OCI-LY1 (cell line): ENCODE data around the gene TMEM218.

Experiments
- H2AFZ ChIP-seq: fragments of 200-600 bp; sonication (generic), shearing (Covaris generic); 2 replicates; pipeline ENCODE4 v1.6.0; 2014; ENCODE audit warnings: antibody characterized with exemption, mild to moderate bottlenecking, low read length
- H3F3A ChIP-seq: fragments of 200-600 bp; sonication (generic), shearing (Covaris generic); 2 replicates; pipeline ENCODE4 v1.6.0; 2014; ENCODE audit warnings: mild to moderate bottlenecking, antibody characterized with exemption, low read length, moderate library complexity; ENCODE audit not compliant: insufficient read depth
- H3K27ac ChIP-seq: fragments of 200-600 bp; sonication (generic); 2 replicates; pipeline ENCODE4 v1.5.1; 2014; ENCODE audit warnings: low read length, mixed run types, mild to moderate bottlenecking, low read depth; ENCODE audit not compliant: poor library complexity, severe bottlenecking
- H3K27me3 ChIP-seq: fragments of 200-600 bp; sonication (generic); 2 replicates; pipeline ENCODE4 v1.6.0; 2014; ENCODE audit warnings: antibody characterized with exemption, mild to moderate bottlenecking, low read length, moderate library complexity; ENCODE audit not compliant: insufficient read depth
- H3K36me3 ChIP-seq: fragments of 200-600 bp; sonication (generic); 2 replicates; pipeline ENCODE4 v1.6.1; 2014; ENCODE audit warnings: mild to moderate bottlenecking, antibody characterized with exemption, low read length, moderate library complexity, mixed read lengths; ENCODE audit not compliant: insufficient read depth
- H3K4me1 ChIP-seq: fragments of 200-600 bp; sonication (generic); 2 replicates; pipeline ENCODE4 v1.5.1; 2014; ENCODE audit warnings: mild to moderate bottlenecking, low read length, moderate library complexity; ENCODE audit not compliant: insufficient read depth, severe bottlenecking
- H3K4me2 ChIP-seq: fragments of 200-600 bp; sonication (generic), shearing (Covaris generic); 2 replicates; pipeline ENCODE4 v1.6.1; 2014; ENCODE audit warnings: low read length
- H3K4me3 ChIP-seq: fragments of 200-600 bp; sonication (generic); 2 replicates; pipeline ENCODE4 v1.5.1; 2014; ENCODE audit warnings: low read length, low read depth, mild to moderate bottlenecking, mixed read lengths; ENCODE audit not compliant: poor library complexity, severe bottlenecking
- H3K79me2 ChIP-seq: fragments of 200-600 bp; shearing (Covaris generic); 2 replicates; pipeline ENCODE4 v1.6.1; 2016; ENCODE audit warnings: mixed run types, low read length, mixed read lengths; ENCODE audit not compliant: insufficient read depth
- H3K9ac ChIP-seq: fragments of 200-600 bp; sonication (generic), shearing (Covaris generic); 2 replicates; pipeline ENCODE4 v1.6.1; 2014; ENCODE audit warnings: mild to moderate bottlenecking, low read length, mixed read lengths
- H3K9me2 ChIP-seq: fragments of 200-600 bp; sonication (generic), shearing (Covaris generic); 2 replicates; pipeline ENCODE4 v1.6.1; 2014; ENCODE audit warnings: low read depth, mild to moderate bottlenecking, low read length, mixed read lengths
- H3K9me3 ChIP-seq: fragments of 200-600 bp; shearing (Covaris generic); 2 replicates; pipeline ENCODE4 v1.6.1; 2014; ENCODE audit warnings: low read length, mixed read lengths
- H4K20me1 ChIP-seq: fragments of 200-600 bp; sonication (generic), shearing (Covaris generic); 2 replicates; pipeline ENCODE4 v1.6.0; 2016; ENCODE audit warnings: mild to moderate bottlenecking, low read length; ENCODE audit not compliant: insufficient read depth
- EZH2 ChIP-seq: fragments of 200-600 bp; sonication (generic), shearing (Covaris generic); IDR thresholded peaks from 2 replicates; pipeline ENCODE4 v1.8.0; 2017; ENCODE audit warnings: borderline replicate concordance, mixed run types, mild to moderate bottlenecking, antibody characterized with exemption, low read length, moderate library complexity, mixed read lengths
- TF ChIP-seq, protein P1 (sequence below): fragments of 200-600 bp; sonication (generic), shearing (Covaris generic); IDR thresholded peaks from 2 replicates; pipeline ENCODE4 v1.5.1; 2017; ENCODE audit warnings: mild to moderate bottlenecking, antibody characterized with exemption, low read length, moderate library complexity, mixed read lengths

TMEM218 gene

DNA sequence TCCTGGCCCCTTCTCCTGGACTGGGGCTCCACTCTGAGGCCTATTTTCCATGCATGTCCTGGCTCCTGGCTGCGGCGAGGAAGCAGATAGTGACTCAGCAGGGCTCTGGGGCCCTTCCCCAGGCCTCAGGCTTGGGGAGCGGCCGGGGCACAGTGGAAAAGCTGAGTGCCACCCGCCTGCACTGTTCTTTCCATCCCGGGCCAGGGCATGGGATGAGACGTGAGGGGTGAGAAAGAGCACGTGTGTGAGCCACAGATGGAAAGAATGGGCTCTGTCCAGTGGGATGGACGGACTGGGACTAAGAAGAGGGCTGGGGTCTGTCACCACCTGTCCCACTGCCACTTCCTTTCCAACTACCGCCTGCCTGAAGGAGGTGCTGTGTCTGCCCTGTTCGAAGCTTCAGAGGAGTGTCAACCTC is 35.5 kb downstream of the TMEM218 start:
- H3K27ac ChIP-seq = no peak overlapping the region

DNA sequence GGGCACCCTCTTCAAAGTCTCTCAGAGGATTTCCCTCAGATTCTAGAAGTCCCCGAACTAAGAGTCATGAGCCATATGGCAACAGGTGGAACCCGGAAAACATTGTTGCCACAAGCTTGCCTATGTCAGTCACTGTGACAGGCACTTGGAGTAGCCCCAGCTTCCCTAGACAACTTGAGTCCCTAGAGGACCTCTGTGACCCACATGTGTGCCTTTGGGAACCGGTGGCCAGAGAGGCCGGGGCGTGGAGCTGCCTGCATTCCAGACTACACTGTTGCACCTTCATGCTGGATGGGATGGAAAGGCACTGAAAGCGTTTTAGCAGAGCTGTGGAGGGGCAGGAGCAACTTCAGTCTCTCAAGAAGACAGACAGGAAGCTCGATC is 36.2 kb downstream of the TMEM218 start:
- H3K9me3 ChIP-seq = no peaks in the 10 kb centered on the region
- H3K9ac ChIP-seq = no peak overlapping the region
- H3K4me2 ChIP-seq = no peak overlapping the region
- H3K4me1 ChIP-seq = peaks cover 9% of the 10 kb centered on the region
- H3K4me3 ChIP-seq = no peak overlapping the region
- no peaks in the 10 kb centered on the region for H3F3A ChIP-seq
- no peaks in the 10 kb centered on the region for H3K27me3 ChIP-seq
- no peaks in the 10 kb centered on the region for H3K36me3 ChIP-seq
- H3K27ac ChIP-seq = no peak overlapping the region
- H3K79me2 ChIP-seq = no peaks in the 10 kb centered on the region
- no peaks in the 10 kb centered on the region for H4K20me1 ChIP-seq
- H2AFZ ChIP-seq = no peak overlapping the region
- no peaks in the 10 kb centered on the region for H3K9me2 ChIP-seq
- TF ChIP-seq EZH2 = no peak
- TF ChIP-seq, protein P1, sequence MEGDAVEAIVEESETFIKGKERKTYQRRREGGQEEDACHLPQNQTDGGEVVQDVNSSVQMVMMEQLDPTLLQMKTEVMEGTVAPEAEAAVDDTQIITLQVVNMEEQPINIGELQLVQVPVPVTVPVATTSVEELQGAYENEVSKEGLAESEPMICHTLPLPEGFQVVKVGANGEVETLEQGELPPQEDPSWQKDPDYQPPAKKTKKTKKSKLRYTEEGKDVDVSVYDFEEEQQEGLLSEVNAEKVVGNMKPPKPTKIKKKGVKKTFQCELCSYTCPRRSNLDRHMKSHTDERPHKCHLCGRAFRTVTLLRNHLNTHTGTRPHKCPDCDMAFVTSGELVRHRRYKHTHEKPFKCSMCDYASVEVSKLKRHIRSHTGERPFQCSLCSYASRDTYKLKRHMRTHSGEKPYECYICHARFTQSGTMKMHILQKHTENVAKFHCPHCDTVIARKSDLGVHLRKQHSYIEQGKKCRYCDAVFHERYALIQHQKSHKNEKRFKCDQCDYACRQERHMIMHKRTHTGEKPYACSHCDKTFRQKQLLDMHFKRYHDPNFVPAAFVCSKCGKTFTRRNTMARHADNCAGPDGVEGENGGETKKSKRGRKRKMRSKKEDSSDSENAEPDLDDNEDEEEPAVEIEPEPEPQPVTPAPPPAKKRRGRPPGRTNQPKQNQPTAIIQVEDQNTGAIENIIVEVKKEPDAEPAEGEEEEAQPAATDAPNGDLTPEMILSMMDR = no peak

More for the DNA sequence above, 35.5 kb downstream of the TMEM218 start:
- no peak overlapping the region for H3K9ac ChIP-seq
- H3K36me3 ChIP-seq = no peaks in the 10 kb centered on the region
- H3K27me3 ChIP-seq = no peaks in the 10 kb centered on the region
- no peaks in the 10 kb centered on the region for H3F3A ChIP-seq
- no peak for TF ChIP-seq EZH2
- TF ChIP-seq, protein P1 = no peak
- peaks cover 9% of the 10 kb centered on the region for H3K4me1 ChIP-seq
- no peaks in the 10 kb centered on the region for H3K9me2 ChIP-seq
- no peak overlapping the region for H3K4me2 ChIP-seq
- no peak overlapping the region for H2AFZ ChIP-seq
- no peaks in the 10 kb centered on the region for H3K9me3 ChIP-seq
- H4K20me1 ChIP-seq = no peaks in the 10 kb centered on the region
- no peak overlapping the region for H3K4me3 ChIP-seq
- no peaks in the 10 kb centered on the region for H3K79me2 ChIP-seq

DNA sequence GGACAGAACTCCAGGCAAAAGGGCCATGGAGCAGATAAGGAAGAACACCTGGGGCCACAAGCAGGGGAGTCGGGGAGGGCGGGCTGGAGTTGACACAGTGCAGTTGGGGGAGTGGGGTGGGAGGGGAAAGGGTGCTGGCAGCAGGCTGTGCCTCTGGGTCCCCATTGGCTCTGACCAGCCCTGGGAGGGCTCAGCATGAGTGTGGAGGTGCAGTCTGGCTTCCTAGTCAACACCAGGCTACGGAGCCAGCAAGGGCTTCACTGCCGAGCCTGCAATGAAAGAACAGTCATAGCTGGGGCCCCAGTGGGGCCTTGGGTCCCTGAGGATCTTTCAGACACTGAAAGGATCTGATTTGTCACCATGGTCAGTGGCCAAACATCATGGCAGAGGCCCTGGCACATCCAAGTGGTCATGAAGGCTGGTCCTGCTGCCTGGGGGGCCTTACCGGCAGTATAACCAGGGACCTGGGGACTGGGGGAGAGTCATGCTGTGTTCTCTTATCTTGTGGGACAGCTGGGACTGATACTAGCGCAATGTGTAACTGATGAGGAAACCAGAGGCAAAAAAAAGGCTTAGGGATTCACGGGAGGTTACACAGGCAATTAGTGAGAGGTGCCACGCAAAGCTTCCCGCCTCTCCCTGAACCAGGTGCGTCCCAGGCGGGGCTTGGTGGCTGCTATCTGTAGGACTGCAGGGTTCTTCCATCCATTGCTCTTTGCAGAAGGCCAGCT is 36.8 kb downstream of the TMEM218 start:
- TF ChIP-seq EZH2 = no peak
- TF ChIP-seq, protein P1 = no peak
- Histone ChIP-seq H3K9me2 (no peaks in the 10 kb centered on the region), H3K27ac (no peak overlapping the region), H3K27me3 (no peaks in the 10 kb centered on the region), H3K4me1 (peaks cover 9% of the 10 kb centered on the region), H3K4me3 (no peak overlapping the region), H3K4me2 (no peak overlapping the region), H3K9ac (no peak overlapping the region), H3K9me3 (no peaks in the 10 kb centered on the region), H3K79me2 (no peaks in the 10 kb centered on the region), H4K20me1 (no peaks in the 10 kb centered on the region), H2AFZ (no peak overlapping the region), H3K36me3 (no peaks in the 10 kb centered on the region), H3F3A (no peaks in the 10 kb centered on the region)
